HepG2 (cell line): ENCODE results near the gene TMEM97. TPM values are rescaled to one million over a fixed set of nuclear protein-coding genes. Genes with fewer than 3 reads are reported as not detected.
A peak's percentile ranks its signal among the peaks of the same experiment; 100 is the strongest.

Experiments
- HMGXB4 ChIP-seq, 2 experiments: sonication (generic) in 1 of 2; formaldehyde crosslinking in 1 of 2; IDR thresholded peaks; 2 replicates each; pipeline versions ENCODE4 v1.4.0 to v1.6.1; 2018 to 2020; ENCODE audit warnings: missing genetic modification reagents in 2 of 2, borderline replicate concordance in 1 of 2, low read depth in 1 of 2, mild to moderate bottlenecking in 1 of 2, missing biosample characterization in 1 of 2
- NR2F2 ChIP-seq: IDR thresholded peaks from 2 replicates; pipeline ENCODE4 v1.6.1; 2012; ENCODE audit warnings: low read depth, inconsistent platforms, borderline replicate concordance
- NR2F6 ChIP-seq, 2 experiments: IDR thresholded peaks; 2 replicates each; pipeline ENCODE4 v1.6.1; 2016; ENCODE audit warnings: antibody characterized with exemption in 1 of 2, mild to moderate bottlenecking in 1 of 2
- STAG1 ChIP-seq: sonication (generic); formaldehyde crosslinking; IDR thresholded peaks from 2 replicates; pipeline ENCODE4 v1.4.0; 2020; ENCODE audit warnings: missing genetic modification reagents
- TOPORS ChIP-seq: sonication (generic); formaldehyde crosslinking; IDR thresholded peaks from 2 replicates; pipeline ENCODE4 v1.8.0; 2023; ENCODE audit warnings: mild to moderate bottlenecking, missing genetic modification reagents
- ZNF235 ChIP-seq: sonication (generic); formaldehyde crosslinking; IDR thresholded peaks from 2 replicates; pipeline ENCODE4 v1.8.1; 2023; ENCODE audit warnings: mild to moderate bottlenecking, missing genetic modification reagents, borderline replicate concordance
- ZNF317 ChIP-seq: sonication (generic); formaldehyde crosslinking; IDR thresholded peaks from 2 replicates; pipeline ENCODE4 v1.5.0; 2020; ENCODE audit warnings: mild to moderate bottlenecking, missing genetic modification reagents
- ZNF710 ChIP-seq: sonication (generic); formaldehyde crosslinking; IDR thresholded peaks from 2 replicates; pipeline ENCODE4 v1.5.0; 2020; ENCODE audit warnings: mild to moderate bottlenecking, missing genetic modification reagents, borderline replicate concordance
- polyA plus RNA-seq, 8 experiments: library from polyadenylated mRNA; depleted of rRNA in 3 of 8; stranded (reverse) in 7 of 8; unstranded in 1 of 8; fragments of >200 nt; fragmentation: Illumina TruSeq in 4 of 8; extraction: Trizol in 4 of 8; gene quantifications; 2 replicates each; pipeline versions ENCODE4 v1.2.1 to v1.2.3, GENCODE V29; 2011 to 2016; ENCODE audit warnings: low read depth in 4 of 8, missing spikeins in 1 of 8, mixed read lengths in 1 of 8; ENCODE audit not compliant: insufficient read depth in 1 of 8
- total RNA-seq, 5 experiments: library from RNA; depleted of rRNA; stranded (reverse); fragments of >200 nt; fragmentation: Illumina TruSeq; extraction: Trizol; gene quantifications; 2 replicates each; pipeline ENCODE4 v1.2.3, GENCODE V29; 2016; ENCODE audit warnings: low read depth in 1 of 5
- TF ChIP-seq, protein P1 (sequence below): sonication (generic); formaldehyde crosslinking; IDR thresholded peaks from 2 replicates; pipeline ENCODE4 v1.4.0; 2020; ENCODE audit warnings: missing genetic modification reagents, borderline replicate concordance
- TF ChIP-seq, protein P2 (sequence below): sonication (generic); formaldehyde crosslinking; IDR thresholded peaks from 2 replicates; pipeline ENCODE4 v1.5.0; 2020; ENCODE audit warnings: mild to moderate bottlenecking, missing genetic modification reagents, moderate library complexity
- TF ChIP-seq, protein P3 (sequence below): sonication (generic); formaldehyde crosslinking; IDR thresholded peaks from 2 replicates; pipeline ENCODE4 v1.4.0; 2020; ENCODE audit warnings: missing genetic modification reagents, mild to moderate bottlenecking, borderline replicate concordance
- TF ChIP-seq, protein P4 (sequence below): sonication (generic); formaldehyde crosslinking; IDR thresholded peaks from 2 replicates; pipeline ENCODE4 v1.4.0; 2020; ENCODE audit warnings: mild to moderate bottlenecking, missing genetic modification reagents

The TMEM97 gene
- total and polyA plus RNA-seq, 2 of the 13 experiments (the other 11 are each of a cell fraction or from before 2014, with no cell fraction given): 69.6 to 137 TPM

GRCh38 chr17:28369684-28370034 lies 50.7 kb downstream of the TMEM97 start (continued):
- TF ChIP-seq, protein P1, sequence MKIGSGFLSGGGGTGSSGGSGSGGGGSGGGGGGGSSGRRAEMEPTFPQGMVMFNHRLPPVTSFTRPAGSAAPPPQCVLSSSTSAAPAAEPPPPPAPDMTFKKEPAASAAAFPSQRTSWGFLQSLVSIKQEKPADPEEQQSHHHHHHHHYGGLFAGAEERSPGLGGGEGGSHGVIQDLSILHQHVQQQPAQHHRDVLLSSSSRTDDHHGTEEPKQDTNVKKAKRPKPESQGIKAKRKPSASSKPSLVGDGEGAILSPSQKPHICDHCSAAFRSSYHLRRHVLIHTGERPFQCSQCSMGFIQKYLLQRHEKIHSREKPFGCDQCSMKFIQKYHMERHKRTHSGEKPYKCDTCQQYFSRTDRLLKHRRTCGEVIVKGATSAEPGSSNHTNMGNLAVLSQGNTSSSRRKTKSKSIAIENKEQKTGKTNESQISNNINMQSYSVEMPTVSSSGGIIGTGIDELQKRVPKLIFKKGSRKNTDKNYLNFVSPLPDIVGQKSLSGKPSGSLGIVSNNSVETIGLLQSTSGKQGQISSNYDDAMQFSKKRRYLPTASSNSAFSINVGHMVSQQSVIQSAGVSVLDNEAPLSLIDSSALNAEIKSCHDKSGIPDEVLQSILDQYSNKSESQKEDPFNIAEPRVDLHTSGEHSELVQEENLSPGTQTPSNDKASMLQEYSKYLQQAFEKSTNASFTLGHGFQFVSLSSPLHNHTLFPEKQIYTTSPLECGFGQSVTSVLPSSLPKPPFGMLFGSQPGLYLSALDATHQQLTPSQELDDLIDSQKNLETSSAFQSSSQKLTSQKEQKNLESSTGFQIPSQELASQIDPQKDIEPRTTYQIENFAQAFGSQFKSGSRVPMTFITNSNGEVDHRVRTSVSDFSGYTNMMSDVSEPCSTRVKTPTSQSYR (CRISPR knock-in tag): no peak
- TF ChIP-seq NR2F6 (IDR thresholded peaks at IDR 0.05) (peak; percentile 88), NR2F6 (CRISPR knock-in tag; IDR thresholded peaks at IDR 0.05) (peak; percentile 49), NR2F2 (peak; percentile 54; the same call in 1 of the 2 replicates), HMGXB4 (CRISPR knock-in tag; IDR thresholded peaks at IDR 0.05; ENCODE audit: borderline replicate concordance in 1 of 2, low read depth in 1 of 2) (peak in 1 of 2 experiments; percentile 52; a peak in 2 of 4 replicates), TOPORS (no peak), ZNF235 (CRISPR knock-in tag) (peak; percentile 90; the same call in 1 of the 2 replicates), STAG1 (CRISPR knock-in tag) (peak; percentile 64), ZNF710 (no peak; the same call in 1 of the 2 replicates), ZNF317 (CRISPR knock-in tag) (peak; percentile 46; the same call in 1 of the 2 replicates)
- TF ChIP-seq, protein P2, sequence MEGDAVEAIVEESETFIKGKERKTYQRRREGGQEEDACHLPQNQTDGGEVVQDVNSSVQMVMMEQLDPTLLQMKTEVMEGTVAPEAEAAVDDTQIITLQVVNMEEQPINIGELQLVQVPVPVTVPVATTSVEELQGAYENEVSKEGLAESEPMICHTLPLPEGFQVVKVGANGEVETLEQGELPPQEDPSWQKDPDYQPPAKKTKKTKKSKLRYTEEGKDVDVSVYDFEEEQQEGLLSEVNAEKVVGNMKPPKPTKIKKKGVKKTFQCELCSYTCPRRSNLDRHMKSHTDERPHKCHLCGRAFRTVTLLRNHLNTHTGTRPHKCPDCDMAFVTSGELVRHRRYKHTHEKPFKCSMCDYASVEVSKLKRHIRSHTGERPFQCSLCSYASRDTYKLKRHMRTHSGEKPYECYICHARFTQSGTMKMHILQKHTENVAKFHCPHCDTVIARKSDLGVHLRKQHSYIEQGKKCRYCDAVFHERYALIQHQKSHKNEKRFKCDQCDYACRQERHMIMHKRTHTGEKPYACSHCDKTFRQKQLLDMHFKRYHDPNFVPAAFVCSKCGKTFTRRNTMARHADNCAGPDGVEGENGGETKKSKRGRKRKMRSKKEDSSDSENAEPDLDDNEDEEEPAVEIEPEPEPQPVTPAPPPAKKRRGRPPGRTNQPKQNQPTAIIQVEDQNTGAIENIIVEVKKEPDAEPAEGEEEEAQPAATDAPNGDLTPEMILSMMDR: peak; percentile 71
- TF ChIP-seq, protein P3, sequence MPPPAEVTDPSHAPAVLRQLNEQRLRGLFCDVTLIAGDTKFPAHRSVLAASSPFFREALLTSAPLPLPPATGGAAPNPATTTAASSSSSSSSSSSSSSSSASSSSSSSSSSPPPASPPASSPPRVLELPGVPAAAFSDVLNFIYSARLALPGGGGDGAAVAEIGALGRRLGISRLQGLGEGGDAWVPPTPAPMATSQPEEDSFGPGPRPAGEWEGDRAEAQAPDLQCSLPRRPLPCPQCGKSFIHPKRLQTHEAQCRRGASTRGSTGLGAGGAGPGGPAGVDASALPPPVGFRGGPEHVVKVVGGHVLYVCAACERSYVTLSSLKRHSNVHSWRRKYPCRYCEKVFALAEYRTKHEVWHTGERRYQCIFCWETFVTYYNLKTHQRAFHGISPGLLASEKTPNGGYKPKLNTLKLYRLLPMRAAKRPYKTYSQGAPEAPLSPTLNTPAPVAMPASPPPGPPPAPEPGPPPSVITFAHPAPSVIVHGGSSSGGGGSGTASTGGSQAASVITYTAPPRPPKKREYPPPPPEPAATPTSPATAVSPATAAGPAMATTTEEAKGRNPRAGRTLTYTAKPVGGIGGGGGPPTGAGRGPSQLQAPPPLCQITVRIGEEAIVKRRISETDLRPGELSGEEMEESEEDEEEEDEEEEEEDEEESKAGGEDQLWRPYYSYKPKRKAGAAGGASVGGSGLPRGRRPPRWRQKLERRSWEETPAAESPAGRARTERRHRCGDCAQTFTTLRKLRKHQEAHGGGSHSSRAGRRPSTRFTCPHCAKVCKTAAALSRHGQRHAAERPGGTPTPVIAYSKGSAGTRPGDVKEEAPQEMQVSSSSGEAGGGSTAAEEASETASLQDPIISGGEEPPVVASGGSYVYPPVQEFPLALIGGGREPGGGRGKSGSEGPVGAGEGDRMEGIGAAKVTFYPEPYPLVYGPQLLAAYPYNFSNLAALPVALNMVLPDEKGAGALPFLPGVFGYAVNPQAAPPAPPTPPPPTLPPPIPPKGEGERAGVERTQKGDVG: 0 out of 2 replicates have a peak, but pooled peaks have one; percentile 1
- TF ChIP-seq, protein P4, sequence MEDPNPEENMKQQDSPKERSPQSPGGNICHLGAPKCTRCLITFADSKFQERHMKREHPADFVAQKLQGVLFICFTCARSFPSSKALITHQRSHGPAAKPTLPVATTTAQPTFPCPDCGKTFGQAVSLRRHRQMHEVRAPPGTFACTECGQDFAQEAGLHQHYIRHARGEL (CRISPR knock-in tag): 0 out of 2 replicates have a peak, but pooled peaks have one; percentile 52
